Dermis microvascular lymphatic vessel endothelial cell (primary cell): Measurements from ENCODE around the gene SASS6. TPM values are rescaled to one million over a fixed set of nuclear protein-coding genes. Genes with fewer than 3 reads are reported as not detected.
A peak's percentile ranks its signal among the peaks of the same experiment; 100 is the strongest.

Source experiments
- DNase-seq, 2 donors: peaks; one replicate each; pipeline versions ENCODE4 v3.0.0 to v3.0.0-alpha.2; 2010; ENCODE audit warnings: low read depth in 2 of 2
- total RNA-seq: library from RNA; depleted of rRNA; stranded (reverse); fragments of >200 nt; gene quantifications from 2 replicates; pipeline ENCODE4 v1.2.1, GENCODE V29; 2014

Gene SASS6
- total RNA-seq, 1 donor from 2014 or later: 1.8 TPM

GRCh38 chr1:100107696-100108095 is 25.0 kb downstream of the SASS6 start:
- DNase-seq: no peak

DNA sequence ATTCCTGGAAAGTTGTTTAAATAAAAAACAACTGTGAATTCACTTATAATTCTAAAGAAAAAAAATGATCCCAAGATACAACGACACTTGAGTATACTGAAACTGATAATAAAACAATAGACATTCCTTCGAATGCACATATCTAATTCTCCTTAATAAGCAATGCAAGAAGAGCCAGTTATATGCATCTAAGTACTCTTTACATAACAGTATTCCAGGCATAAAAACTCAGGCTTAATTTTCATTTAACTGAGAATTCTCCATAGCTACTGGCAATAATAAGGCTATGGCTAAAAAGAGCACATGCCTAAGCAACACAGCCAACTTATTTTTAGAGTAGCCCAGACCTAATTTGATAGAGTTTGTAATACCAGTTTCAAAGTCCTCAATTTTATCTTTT is 31.2 kb downstream of the SASS6 start:
- DNase-seq: no peak

GRCh38 chr1:100100202-100100601 is 32.5 kb downstream of the SASS6 start:
- DNase-seq: no peak

- DNase-seq: peak in 1 of 2 donors; percentile 63
Observed at GRCh38 chr1:100090471-100090870, 42.3 kb downstream of the SASS6 start.

- no peak for DNase-seq
Observed at GRCh38 chr1:100089082-100089481, 43.6 kb downstream of the SASS6 start.

DNA sequence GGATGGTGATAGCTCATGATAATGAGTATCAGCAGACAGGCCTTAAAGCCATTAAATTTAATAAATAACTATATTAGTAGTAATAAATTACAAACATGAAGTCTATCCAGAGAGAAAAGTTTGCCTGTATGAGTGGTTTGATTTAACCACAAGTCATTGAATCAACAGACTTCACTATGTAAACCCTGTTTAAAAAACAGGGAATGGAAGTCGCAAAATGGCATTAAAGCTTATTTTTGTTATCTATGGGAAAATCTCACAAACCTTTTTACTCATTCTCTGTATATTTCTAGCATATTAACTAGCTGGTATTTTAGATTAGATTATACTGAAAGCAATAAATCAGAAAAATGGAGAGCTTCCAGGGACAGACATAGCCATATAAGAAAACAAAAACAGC is 45.3 kb downstream of the SASS6 start:
- no peak for DNase-seq

- DNase-seq: no peak
Observed at GRCh38 chr1:100080331-100080730, 52.4 kb downstream of the SASS6 start.

DNA sequence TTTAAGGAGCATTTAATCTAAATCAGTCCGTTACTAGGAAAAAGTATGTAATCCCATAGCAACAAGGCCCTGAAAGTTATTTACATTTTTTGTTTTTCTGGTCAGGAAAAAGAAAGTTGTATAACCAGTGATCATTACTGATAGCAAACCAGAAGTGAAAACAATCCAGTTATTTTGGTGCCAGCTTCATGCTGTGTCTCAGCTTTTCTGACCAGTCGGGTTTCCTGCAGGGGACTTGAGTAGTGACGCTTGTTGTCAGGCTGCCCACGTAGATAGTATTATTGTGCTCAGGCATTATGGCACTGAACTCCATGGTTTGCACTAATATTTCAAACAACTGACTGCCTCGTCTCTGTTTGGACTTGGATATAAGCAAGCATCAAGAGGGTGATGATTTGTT is 55.2 kb downstream of the SASS6 start:
- DNase-seq: peak; percentile 45 to 73

GRCh38 chr1:100076744-100077143 is 56.0 kb downstream of the SASS6 start:
- DNase-seq: no peak

DNA sequence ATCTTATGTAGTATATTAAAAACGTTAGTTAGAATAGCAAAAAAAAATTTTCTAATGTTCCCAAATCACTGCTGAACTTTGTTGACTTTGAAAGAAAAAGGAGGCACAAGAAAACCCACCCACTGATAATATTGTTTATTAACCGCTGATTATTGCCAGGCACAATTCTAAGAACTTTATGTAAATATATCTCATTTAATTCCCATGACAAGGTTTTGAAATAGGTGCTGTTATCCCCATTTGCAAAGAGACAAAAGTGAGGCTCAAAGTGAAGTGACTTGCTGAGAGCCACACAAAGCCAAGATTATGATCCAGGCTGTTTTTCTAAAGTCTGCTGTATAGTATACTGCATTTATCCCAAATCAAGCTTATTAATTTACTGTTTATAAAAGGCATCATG is 56.4 kb downstream of the SASS6 start:
- DNase-seq: no peak

GRCh38 chr1:100075773-100076172 is 57.0 kb downstream of the SASS6 start:
- no peak for DNase-seq

DNA sequence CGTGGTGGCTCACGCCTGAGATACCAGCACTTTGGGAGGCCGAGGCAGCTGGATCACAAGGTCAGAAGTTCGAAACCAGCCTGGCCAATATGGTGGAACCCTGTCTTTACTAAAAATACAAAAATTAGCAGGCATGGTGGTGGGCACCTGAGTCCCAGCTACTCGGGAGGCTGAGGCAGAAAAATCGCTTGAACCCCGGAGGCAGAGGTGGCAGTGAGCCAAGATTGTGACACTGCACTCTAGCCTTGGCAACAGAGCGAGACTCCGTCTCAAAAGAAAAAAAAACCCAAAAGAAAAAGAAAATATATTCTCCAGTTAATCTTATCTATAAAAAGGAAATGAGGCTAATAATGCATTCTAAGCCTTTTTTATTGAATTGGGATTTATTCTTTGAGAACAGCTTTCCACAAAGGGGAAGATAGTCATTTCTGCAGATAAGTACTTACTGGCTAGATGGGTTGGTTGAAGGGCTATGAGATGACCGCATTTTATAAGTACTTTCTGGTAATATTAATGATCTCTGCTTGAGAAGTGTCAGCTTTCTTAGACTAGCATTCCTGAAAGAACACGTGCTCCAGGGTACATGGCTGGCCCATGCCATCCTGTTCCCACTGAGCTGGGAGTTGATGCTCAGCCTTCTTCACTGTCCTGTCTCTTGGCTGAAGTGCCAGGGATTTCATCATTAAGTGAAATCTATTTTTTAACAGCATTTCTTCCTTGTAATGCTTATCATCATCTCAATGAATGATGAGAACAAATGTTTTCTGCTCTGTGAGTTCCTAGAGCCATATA is 57.9 kb downstream of the SASS6 start:
- no peak for DNase-seq

- DNase-seq: no peak
Observed at GRCh38 chr1:100073531-100073930, 59.2 kb downstream of the SASS6 start.

- no peak for DNase-seq
Observed at GRCh38 chr1:100070201-100070939, 62.4 kb downstream of the SASS6 start.

DNA sequence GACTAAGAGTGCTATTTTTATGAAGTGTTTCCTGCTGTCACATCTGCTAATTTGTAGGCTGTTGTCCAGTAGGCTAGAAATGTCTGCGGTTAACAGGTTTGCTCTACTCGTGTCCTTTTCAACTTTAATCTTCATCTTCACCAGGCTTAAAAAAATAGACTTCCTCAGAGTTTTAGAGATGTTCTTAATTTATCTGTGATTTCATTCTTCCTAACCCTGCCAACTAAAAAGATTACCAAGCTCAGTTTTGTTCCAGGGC is 66.8 kb downstream of the SASS6 start:
- no peak for DNase-seq

DNA sequence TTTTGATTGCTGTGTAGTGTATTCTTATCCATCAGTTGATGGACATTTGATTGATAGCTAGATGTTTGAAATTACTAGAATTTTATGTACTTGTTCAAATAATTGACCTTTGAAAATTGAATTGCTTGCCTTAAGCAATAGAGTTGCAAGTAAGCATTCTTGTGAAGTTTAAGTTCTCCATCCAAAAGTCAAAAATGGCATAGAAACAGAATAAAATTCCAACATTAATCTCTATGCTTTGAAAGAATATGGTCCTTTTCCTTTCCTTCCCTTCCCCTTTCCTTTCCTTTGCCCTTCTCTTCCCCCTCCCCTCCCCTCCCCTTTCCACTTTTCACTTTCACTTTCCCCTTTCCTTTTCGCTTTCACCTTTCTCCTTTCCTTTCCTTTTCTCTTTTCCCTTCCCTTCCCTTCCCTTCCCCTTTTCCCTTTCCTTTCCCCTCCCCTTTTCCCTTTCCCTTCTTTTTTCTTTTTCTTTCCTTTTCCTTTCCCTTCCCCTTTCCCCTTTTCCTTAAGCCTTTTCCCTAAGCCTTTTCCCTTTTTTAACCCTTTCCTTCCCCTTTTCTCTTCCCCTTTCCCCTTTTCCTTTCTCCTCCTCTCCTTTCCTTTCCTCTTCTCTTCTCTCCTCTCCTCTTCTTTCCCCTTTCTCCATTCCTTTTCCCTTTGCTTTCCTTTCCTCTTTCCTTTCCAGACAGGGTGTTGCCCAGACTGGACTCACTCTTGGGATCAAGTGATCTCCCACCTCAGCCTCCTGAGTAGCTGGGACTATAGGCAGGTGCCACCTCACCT is 67.4 kb downstream of the SASS6 start:
- no peak for DNase-seq

GRCh38 chr1:100061681-100062080 is 71.0 kb downstream of the SASS6 start:
- no peak for DNase-seq

DNA sequence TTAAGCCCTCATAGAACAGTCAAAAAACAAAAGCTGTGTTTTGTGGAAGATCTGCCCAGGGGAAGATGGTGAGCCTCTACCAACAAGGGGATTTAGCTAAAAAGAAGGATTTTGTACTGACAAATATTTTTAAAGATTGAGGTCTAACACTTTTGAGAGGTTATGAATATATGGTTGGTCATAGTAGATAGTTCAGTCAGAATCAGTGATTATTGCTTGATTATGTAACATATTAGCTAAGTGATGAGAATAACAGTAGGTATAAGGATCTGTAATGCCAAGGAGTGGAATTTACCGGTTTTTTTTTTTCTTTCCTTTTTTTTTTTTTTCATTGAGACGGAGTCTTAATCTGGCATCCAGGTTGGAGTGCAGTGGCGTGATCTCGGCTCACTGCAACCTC is 79.0 kb downstream of the SASS6 start:
- DNase-seq: no peak

DNA sequence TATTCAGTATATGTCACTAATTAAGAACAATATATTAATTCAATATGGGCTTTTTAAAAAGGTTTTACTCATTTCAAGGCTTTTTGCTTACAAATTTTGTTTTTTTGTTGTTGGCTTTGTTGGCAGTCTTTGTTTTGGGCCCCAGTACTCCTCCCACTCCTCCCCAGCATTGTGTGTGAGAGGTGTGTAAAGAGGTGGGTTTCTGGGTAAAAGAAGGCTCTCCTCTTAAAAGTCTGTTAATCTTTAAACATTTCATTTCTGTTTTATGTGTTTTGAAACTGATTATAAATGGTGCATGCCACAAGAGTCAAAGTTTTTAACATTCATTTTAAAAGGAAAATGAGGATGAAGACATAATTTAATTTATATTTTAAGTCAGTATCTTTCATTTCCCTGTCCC is 79.6 kb downstream of the SASS6 start:
- DNase-seq: no peak

DNA sequence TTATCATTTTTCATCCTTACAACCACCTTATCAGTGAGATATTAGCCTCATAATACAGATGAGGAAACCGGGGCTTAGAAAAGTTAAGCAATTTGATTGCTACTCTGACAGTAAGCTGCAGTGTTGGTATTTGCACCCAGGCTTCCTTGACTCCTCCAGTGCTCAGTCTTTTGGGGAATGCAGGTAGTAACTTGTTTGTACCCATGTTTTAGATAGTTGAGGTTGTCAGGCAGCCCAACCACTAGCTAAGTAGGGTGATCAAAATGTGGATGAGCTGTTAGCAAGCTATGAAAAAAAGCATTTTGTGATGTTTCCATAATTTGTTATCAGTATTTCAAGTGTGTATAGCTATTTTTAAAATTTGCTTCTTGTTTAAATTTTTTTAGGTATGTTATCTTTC is 80.8 kb downstream of the SASS6 start:
- no peak for DNase-seq

- no peak for DNase-seq
Observed at GRCh38 chr1:100051401-100051800, 81.3 kb downstream of the SASS6 start.

DNA sequence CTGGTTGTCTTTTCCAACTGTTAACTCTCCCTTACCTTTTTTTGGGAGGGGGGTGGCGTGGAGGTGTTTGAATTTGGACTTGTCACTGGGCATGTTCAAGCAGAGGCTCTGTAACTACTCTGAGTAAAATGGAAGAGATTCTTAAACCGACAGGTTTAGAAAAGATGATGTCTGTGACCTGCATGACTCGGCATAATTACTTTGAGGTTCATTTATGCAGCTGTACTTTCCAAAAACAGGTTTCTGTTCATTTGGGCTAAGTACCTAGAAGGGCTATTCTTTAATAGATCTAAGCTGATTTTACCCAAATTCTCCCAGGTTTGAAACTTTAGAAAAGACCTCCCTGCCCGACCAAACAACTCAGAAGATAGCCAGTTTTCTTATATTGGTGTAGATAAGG is 82.6 kb downstream of the SASS6 start:
- DNase-seq: no peak
